ENCODE data around the gene MACROD2. TPM values are rescaled to one million over a fixed set of nuclear protein-coding genes. Genes with fewer than 3 reads are reported as not detected.
"Not testable (repeated sequence)": the region's sequence is repeated elsewhere in the genome, so short reads cannot be mapped to it uniquely, and the experiment has no call there.

The MACROD2 gene
- total RNA-seq, 4 donors from 2014 or later: 4.6 to 33.0 (median 8.3) TPM

DNA sequence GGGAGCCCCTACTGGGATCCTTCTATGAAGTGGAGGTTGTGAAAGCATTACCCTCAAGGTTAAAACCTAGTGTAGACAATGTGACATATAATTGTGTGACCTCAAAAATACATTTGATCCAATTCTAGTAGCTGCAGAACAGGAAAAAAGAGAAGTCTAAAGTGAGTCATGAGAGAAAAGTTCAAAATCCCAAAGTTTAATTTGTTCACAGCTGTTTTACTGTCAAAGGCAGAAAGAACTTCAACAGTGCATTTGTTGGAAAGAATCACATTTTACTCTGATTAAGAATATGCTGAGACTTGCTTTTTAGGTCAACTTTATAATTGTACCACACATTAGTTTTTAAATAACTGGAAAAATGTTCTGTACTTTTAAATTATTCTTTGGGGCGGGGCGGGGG, 1369.5 kb downstream of the MACROD2 start:
- TF ChIP-seq EP300 (IDR thresholded peaks at IDR 0.05; ENCODE audit: low read depth): no peak
- TF ChIP-seq POLR2AphosphoS5 (IDR thresholded peaks at IDR 0.05): no peak
- TF ChIP-seq, protein P1, sequence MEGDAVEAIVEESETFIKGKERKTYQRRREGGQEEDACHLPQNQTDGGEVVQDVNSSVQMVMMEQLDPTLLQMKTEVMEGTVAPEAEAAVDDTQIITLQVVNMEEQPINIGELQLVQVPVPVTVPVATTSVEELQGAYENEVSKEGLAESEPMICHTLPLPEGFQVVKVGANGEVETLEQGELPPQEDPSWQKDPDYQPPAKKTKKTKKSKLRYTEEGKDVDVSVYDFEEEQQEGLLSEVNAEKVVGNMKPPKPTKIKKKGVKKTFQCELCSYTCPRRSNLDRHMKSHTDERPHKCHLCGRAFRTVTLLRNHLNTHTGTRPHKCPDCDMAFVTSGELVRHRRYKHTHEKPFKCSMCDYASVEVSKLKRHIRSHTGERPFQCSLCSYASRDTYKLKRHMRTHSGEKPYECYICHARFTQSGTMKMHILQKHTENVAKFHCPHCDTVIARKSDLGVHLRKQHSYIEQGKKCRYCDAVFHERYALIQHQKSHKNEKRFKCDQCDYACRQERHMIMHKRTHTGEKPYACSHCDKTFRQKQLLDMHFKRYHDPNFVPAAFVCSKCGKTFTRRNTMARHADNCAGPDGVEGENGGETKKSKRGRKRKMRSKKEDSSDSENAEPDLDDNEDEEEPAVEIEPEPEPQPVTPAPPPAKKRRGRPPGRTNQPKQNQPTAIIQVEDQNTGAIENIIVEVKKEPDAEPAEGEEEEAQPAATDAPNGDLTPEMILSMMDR (IDR thresholded peaks at IDR 0.05): no peak
- TF ChIP-seq POLR2A (IDR thresholded peaks at IDR 0.05): no peak
- 87 to 95% methylated on average over 2 of the region's 2 CpGs for WGBS, 2 donors (ENCODE audit: low coverage in 1 of 2)
- Histone ChIP-seq H3K27me3 (no peaks in the 10 kb centered on the region), H3K36me3 (no peaks in the 10 kb centered on the region), H3K27ac (no peak overlapping the region), H3K4me3 (no peak overlapping the region), H3K9me3 (no peaks in the 10 kb centered on the region), H3K4me1 (no peaks in the 10 kb centered on the region)
- no peak for DNase-seq
- intact Hi-C loops (cut with DNase I; ENCODE audit: low total_unique reads): no loop called here
- in situ Hi-C loops (cut with MboI; ENCODE audit: low pct_ligation_motif_present in 1 of 4, low pct_unique_long_range_greater_than_20kb in 1 of 4, low sequenced_read_pairs in 3 of 4): no loop called here

DNA sequence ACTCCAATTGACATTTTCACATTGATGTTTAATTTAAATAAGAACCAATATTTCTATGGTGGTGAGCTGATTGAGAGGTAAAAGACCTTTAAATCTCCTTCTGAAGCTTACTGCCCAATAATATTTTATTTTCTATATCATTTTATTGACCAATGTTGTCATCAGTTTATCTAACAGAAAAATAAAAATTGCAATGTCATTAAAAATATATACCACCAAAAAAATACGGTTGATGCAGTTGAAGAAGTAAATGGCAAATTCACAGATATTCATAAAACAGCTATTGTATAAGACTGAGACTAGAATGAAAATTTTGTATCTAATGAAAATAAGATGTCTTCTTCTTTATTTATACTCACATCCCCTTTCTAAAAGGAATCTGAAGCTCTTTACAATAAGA, 1375.1 kb downstream of the MACROD2 start:
- H3K4me1 ChIP-seq: no peaks in the 10 kb centered on the region
- DNase-seq: no peak
- H3K9me3 ChIP-seq: no peaks in the 10 kb centered on the region
- H3K27me3 ChIP-seq: no peaks in the 10 kb centered on the region
- H3K4me3 ChIP-seq: no peak overlapping the region
- no peak overlapping the region for H3K27ac ChIP-seq
- TF ChIP-seq, protein P1 (IDR thresholded peaks at IDR 0.05): no peak
- no peak for TF ChIP-seq POLR2A (IDR thresholded peaks at IDR 0.05)
- TF ChIP-seq POLR2AphosphoS5 (IDR thresholded peaks at IDR 0.05): no peak
- TF ChIP-seq EP300 (IDR thresholded peaks at IDR 0.05; ENCODE audit: low read depth): no peak
- 63 to 93% methylated on average over 1 of the region's 1 CpG for WGBS, 2 donors (ENCODE audit: low coverage in 1 of 2)
- in situ Hi-C loops (cut with MboI; ENCODE audit: low pct_ligation_motif_present in 1 of 4, low pct_unique_long_range_greater_than_20kb in 1 of 4, low sequenced_read_pairs in 3 of 4): no loop called here
- no peaks in the 10 kb centered on the region for H3K36me3 ChIP-seq
- intact Hi-C loops (cut with DNase I; ENCODE audit: low total_unique reads): no loop called here

DNA sequence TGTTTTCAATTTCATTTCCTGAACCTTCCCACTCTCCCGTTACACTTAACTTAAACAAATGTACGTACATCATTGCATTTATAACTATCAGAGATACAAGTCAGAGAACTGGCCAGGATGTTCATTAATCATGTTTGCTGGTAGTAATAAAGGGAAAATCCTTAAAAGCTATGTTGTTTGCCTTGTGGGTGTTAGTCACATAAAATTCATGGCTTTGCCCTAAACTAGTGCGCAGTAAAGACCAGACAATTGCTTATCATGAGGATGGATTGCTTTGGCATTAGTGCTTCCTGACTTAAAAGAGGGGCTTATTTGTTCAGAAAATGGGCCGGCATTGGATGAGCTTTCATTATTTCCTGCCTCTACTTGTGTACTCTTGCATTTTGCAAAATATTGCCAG, 1379.4 kb downstream of the MACROD2 start:
- Histone ChIP-seq H3K27me3 (no peaks in the 10 kb centered on the region), H3K36me3 (no peaks in the 10 kb centered on the region), H3K27ac (no peak overlapping the region), H3K4me3 (no peak overlapping the region), H3K4me1 (no peaks in the 10 kb centered on the region), H3K9me3 (no peaks in the 10 kb centered on the region)
- DNase-seq: no peak
- intact Hi-C loops (cut with DNase I; ENCODE audit: low total_unique reads) (no loop called here), in situ Hi-C loops (cut with MboI; ENCODE audit: low pct_ligation_motif_present in 1 of 4, low pct_unique_long_range_greater_than_20kb in 1 of 4, low sequenced_read_pairs in 3 of 4) (no loop called here)
- TF ChIP-seq POLR2A (IDR thresholded peaks at IDR 0.05) (no peak), EP300 (IDR thresholded peaks at IDR 0.05; ENCODE audit: low read depth) (no peak), POLR2AphosphoS5 (IDR thresholded peaks at IDR 0.05) (no peak)
- TF ChIP-seq, protein P1 (IDR thresholded peaks at IDR 0.05): no peak
- 68 to 85% methylated on average over 3 to 4 of the region's 4 CpGs for WGBS, 2 donors (ENCODE audit: low coverage in 1 of 2)

DNA sequence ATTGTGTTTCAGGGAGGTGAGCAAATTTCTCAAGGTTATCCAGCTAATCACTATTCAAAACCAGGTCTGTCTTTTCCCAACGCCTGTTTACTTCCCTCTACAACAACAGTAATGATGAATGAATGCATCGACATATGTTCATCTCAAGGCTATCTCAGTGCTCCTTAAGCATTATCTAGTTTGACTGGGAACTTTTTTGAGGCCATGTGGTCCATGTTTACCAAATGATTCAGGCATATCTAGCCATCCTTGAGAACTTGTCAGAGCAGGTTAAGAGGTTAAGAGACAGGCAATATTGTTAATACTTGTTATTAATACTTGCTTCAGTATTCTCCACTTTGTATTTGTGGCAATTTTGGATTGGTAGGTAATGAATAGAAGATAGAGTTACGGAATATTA, 1380.5 kb downstream of the MACROD2 start:
- TF ChIP-seq, protein P1 (IDR thresholded peaks at IDR 0.05): no peak
- Histone ChIP-seq H3K27ac (no peak overlapping the region), H3K27me3 (no peaks in the 10 kb centered on the region), H3K36me3 (no peaks in the 10 kb centered on the region), H3K4me1 (no peaks in the 10 kb centered on the region), H3K4me3 (no peak overlapping the region), H3K9me3 (no peaks in the 10 kb centered on the region)
- no peak for DNase-seq
- 86 to 97% methylated on average over 3 of the region's 3 CpGs for WGBS, 2 donors (ENCODE audit: low coverage in 1 of 2)
- intact Hi-C loops (cut with DNase I; ENCODE audit: low total_unique reads): no loop called here
- in situ Hi-C loops (cut with MboI; ENCODE audit: low pct_ligation_motif_present in 1 of 4, low pct_unique_long_range_greater_than_20kb in 1 of 4, low sequenced_read_pairs in 3 of 4): no loop called here

DNA sequence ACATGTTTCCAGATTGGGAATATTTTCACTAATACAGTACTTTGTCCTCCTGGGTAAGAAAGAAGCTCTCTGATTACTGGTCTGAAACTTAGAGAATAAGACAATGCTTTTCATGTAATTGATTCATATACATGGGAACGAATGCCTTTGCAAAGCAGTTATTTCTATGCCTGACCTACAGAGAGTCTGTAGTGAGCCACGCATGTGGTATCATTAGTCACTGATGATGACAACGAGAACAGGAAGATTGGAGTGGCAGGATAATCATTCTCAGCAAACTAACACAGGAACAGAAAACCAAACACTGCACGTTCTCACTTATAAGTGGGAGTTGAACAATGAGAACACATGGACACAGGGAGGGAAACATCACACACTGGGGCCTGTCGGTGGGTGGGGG, 1382.3 kb downstream of the MACROD2 start:
- intact Hi-C loops (cut with DNase I; ENCODE audit: low total_unique reads); H3K36me3 ChIP-seq; in situ Hi-C loops (cut with MboI; ENCODE audit: low pct_ligation_motif_present in 1 of 4, low pct_unique_long_range_greater_than_20kb in 1 of 4, low sequenced_read_pairs in 3 of 4); DNase-seq; H3K9me3 ChIP-seq; H3K4me1 ChIP-seq; H3K27me3 ChIP-seq; H3K4me3 ChIP-seq; H3K27ac ChIP-seq: not testable (repeated sequence)
- 67 to 74% methylated on average over 2 to 5 of the region's 5 CpGs for WGBS, 2 donors (ENCODE audit: low coverage in 1 of 2)
